ENCODE measurements around the gene TRIM47. TPM values are rescaled to one million over a fixed set of nuclear protein-coding genes. Genes with fewer than 3 reads are reported as not detected.

TRIM47 gene
- total and polyA plus RNA-seq, 2 of the 13 experiments (the other 11 are each of a cell fraction or from before 2014, with no cell fraction given): 33.5 to 82.0 TPM

- TF ChIP-seq STAT6 (CRISPR knock-in tag; IDR thresholded peaks at IDR 0.05; ENCODE audit: borderline replicate concordance): no peak
- no peak for TF ChIP-seq SMAD9 (CRISPR knock-in tag; IDR thresholded peaks at IDR 0.05)
- TF ChIP-seq KDM2A (CRISPR knock-in tag; IDR thresholded peaks at IDR 0.05; ENCODE audit: borderline replicate concordance, low read depth): peak; percentile 95
- no peak for TF ChIP-seq ZNF644 (CRISPR knock-in tag; IDR thresholded peaks at IDR 0.05; ENCODE audit: low read depth)
- no peak for TF ChIP-seq HOXD1 (CRISPR knock-in tag; IDR thresholded peaks at IDR 0.05)
- 0 out of 2 replicates have a peak, but pooled peaks have one; percentile 55 for TF ChIP-seq ZNF101 (CRISPR knock-in tag; IDR thresholded peaks at IDR 0.05; ENCODE audit: borderline replicate concordance, low read depth)
- TF ChIP-seq POLR2AphosphoS2 (IDR thresholded peaks at IDR 0.05; ENCODE audit: low read depth, low read length): no peak
- TF ChIP-seq HIC2 (CRISPR knock-in tag; IDR thresholded peaks at IDR 0.05; ENCODE audit: low read depth): no peak
- TF ChIP-seq HMGA1 (CRISPR knock-in tag; conservative IDR thresholded peaks at IDR 0.05): no peak
- no peak for TF ChIP-seq SRSF4 (IDR thresholded peaks at IDR 0.05; ENCODE audit: low read depth, low read length, poor library complexity, severe bottlenecking)
- TF ChIP-seq TCF7 (IDR thresholded peaks at IDR 0.05; ENCODE audit: low read depth): no peak
- TF ChIP-seq CEBPZ (IDR thresholded peaks at IDR 0.05; ENCODE audit: low read length): no peak
- TF ChIP-seq NR2F2 (IDR thresholded peaks at IDR 0.05; ENCODE audit: borderline replicate concordance, low read depth): no peak
- peak; percentile 89 for TF ChIP-seq ZNF776 (CRISPR knock-in tag; IDR thresholded peaks at IDR 0.05)
- peak; percentile 68 for TF ChIP-seq AGO1 (IDR thresholded peaks at IDR 0.05; ENCODE audit: low read depth, low read length, poor library complexity, severe bottlenecking)
- TF ChIP-seq ZNF180 (CRISPR knock-in tag; IDR thresholded peaks at IDR 0.05; ENCODE audit: borderline replicate concordance, low read depth): peak; percentile 40; the same call in 1 of the 2 replicates
- no peak for TF ChIP-seq ZNF44 (CRISPR knock-in tag; IDR thresholded peaks at IDR 0.05)
- peak; percentile 37; the same call in 1 of the 2 replicates for TF ChIP-seq PATZ1 (CRISPR knock-in tag; IDR thresholded peaks at IDR 0.05)
- TF ChIP-seq SAFB2 (CRISPR knock-in tag; IDR thresholded peaks at IDR 0.05; ENCODE audit: borderline replicate concordance, low read depth): no peak
These were observed 18.2 kb upstream of the TRIM47 start, which contains the start of gene TRIM65 (continued) for GRCh38 chr17:75896415-75897159.

All from HepG2 (cell line).